K562 (cell line): Measurements from ENCODE around the gene LCN15. TPM values are rescaled to one million over a fixed set of nuclear protein-coding genes. Genes with fewer than 3 reads are reported as not detected.

ENCODE experiments used
- ATAC-seq: fragments of 200-7000 bp; cut with Tn5 transposase; 3 replicates; pipeline ENCODE4 v1.9.1; 2020; ENCODE audit warnings: moderate library complexity
- BruUV-seq: library from RNA; stranded (reverse); fragments of 400-500 nt; replicated peaks from 2 replicates; lab custom pipeline; 2021; lab: Mats Ljungman, UMichigan
- CTCF ChIA-PET: fragments of 300-600 bp; formaldehyde crosslinking; extraction: SDS; loops from one replicate; lab custom pipeline; 2021; ENCODE audit warnings: low intra/inter-chr PET ratio; lab: Yijun Ruan, JAX
- POLR2A ChIA-PET: fragments of 300-600, 350-650 bp; sonication (Branson Sonifier 250); formaldehyde crosslinking; extraction: SDS; loops from one replicate; lab custom pipeline; 2021; ENCODE audit warnings: antibody characterized with exemption, inconsistent platforms; lab: Yijun Ruan, JAX
- DNase-seq, 4 experiments: peaks; one replicate each; pipeline versions ENCODE4 v3.0.0 to v3.0.0-alpha.2; 2011 to 2018; ENCODE audit warnings: low spot score in 3 of 4, mixed read lengths in 3 of 4; ENCODE audit errors: extremely low read depth in 1 of 4
- FAIRE-seq: peaks from 2 replicates; lab custom pipeline; 2011; peaks lifted over from hg19 to GRCh38; lab: Jason Lieb, UNC
- H2AFZ ChIP-seq: 2 replicates; pipeline ENCODE4 v1.6.0; 2011; ENCODE audit warnings: low read depth, low read length, control low read depth, inconsistent platforms
- H3K27ac ChIP-seq: fragments of 200-600 bp; 3 replicates; pipeline ENCODE4 v1.8.0; 2011; ENCODE audit warnings: low read depth, mild to moderate bottlenecking, control low read depth, inconsistent platforms, low read length, moderate library complexity, mixed read lengths; ENCODE audit errors: extremely low read depth
- H3K27me3 ChIP-seq, 2 experiments: fragments of 300-600 bp in 1 of 2; 2 replicates in 1 of 2; 3 replicates in 1 of 2; pipeline versions ENCODE4 v1.6.0 to v1.8.0; 2011; ENCODE audit warnings: inconsistent platforms in 2 of 2, low read length in 2 of 2, mild to moderate bottlenecking in 1 of 2, mixed read lengths in 1 of 2, moderate library complexity in 1 of 2; ENCODE audit not compliant: control insufficient read depth in 2 of 2, insufficient read depth in 2 of 2
- H3K36me3 ChIP-seq: fragments of 300-600 bp; 3 replicates; pipeline ENCODE4 v1.8.0; 2011; ENCODE audit warnings: mild to moderate bottlenecking, low read length, inconsistent platforms; ENCODE audit not compliant: control insufficient read depth, insufficient read depth
- H3K4me1 ChIP-seq, 2 experiments: fragments of 200-600 bp in 1 of 2; replicated peaks in 1 of 2; 2 replicates in 1 of 2; 3 replicates in 1 of 2; pipeline versions ENCODE4 v1.5.1 to v1.8.0; 2011; ENCODE audit warnings: inconsistent platforms in 2 of 2, low read length in 2 of 2, mild to moderate bottlenecking in 1 of 2, mixed read lengths in 1 of 2, moderate library complexity in 1 of 2; ENCODE audit not compliant: control insufficient read depth in 2 of 2, insufficient read depth in 2 of 2
- H3K4me2 ChIP-seq: 2 replicates; pipeline ENCODE4 v1.6.1; 2011; ENCODE audit warnings: low read length, control low read depth, inconsistent platforms, mixed read lengths; ENCODE audit not compliant: insufficient read depth
- H3K4me3 ChIP-seq: fragments of 200-600 bp; sonication (generic), shearing (Covaris generic); 2 replicates; pipeline ENCODE4 v1.5.1; 2016; ENCODE audit warnings: control low read depth, inconsistent platforms
- H3K79me2 ChIP-seq: fragments of 200-600 bp; 3 replicates; pipeline ENCODE4 v1.8.0; 2011; ENCODE audit warnings: low read length, inconsistent platforms; ENCODE audit not compliant: control insufficient read depth, insufficient read depth
- H3K9ac ChIP-seq, 2 experiments: 2 replicates each; pipeline versions ENCODE4 v1.6.0 to v1.6.1; 2011; ENCODE audit warnings: low read depth in 2 of 2, low read length in 2 of 2, control low read depth in 1 of 2, inconsistent platforms in 1 of 2, mild to moderate bottlenecking in 1 of 2, mixed read lengths in 1 of 2; ENCODE audit not compliant: insufficient read depth in 1 of 2
- H3K9me1 ChIP-seq: one replicate; pipeline ENCODE4 v1.6.0; 2011; ENCODE audit warnings: inconsistent platforms, mild to moderate bottlenecking, low read length, moderate library complexity; ENCODE audit not compliant: control insufficient read depth, insufficient read depth
- H3K9me3 ChIP-seq: replicated peaks from 2 replicates; pipeline ENCODE4 v1.5.1; 2011; ENCODE audit warnings: low read depth, low read length, inconsistent platforms; ENCODE audit not compliant: control insufficient read depth, insufficient read depth
- H4K20me1 ChIP-seq: replicated peaks from 2 replicates; pipeline ENCODE4 v1.6.1; 2011; ENCODE audit warnings: low read length, inconsistent platforms, mixed read lengths; ENCODE audit not compliant: control insufficient read depth, insufficient read depth
- NCOA2 ChIP-seq, 2 experiments: fragments of 450-650 bp; IDR thresholded peaks; 2 replicates each; pipeline ENCODE4 v1.6.1; 2018; ENCODE audit warnings: mild to moderate bottlenecking in 2 of 2, moderate library complexity in 1 of 2; ENCODE audit not compliant: partially characterized antibody in 2 of 2
- NRF1 ChIP-seq, 2 experiments: fragments of 450-650 bp; IDR thresholded peaks in 1 of 2; conservative IDR thresholded peaks in 1 of 2; 2 replicates each; pipeline ENCODE4 v1.6.1; 2014; ENCODE audit warnings: mild to moderate bottlenecking in 2 of 2
- RNF2 ChIP-seq: sonication (generic); IDR thresholded peaks from 2 replicates; pipeline ENCODE4 v1.6.1; 2016
- TAL1 ChIP-seq: fragments of 450-650 bp; IDR thresholded peaks from 2 replicates; pipeline ENCODE4 v1.6.1; 2016; ENCODE audit warnings: mild to moderate bottlenecking
- TEAD1 ChIP-seq, 2 experiments: fragments of 450-650 bp in 1 of 2; sonication (generic) in 1 of 2; formaldehyde crosslinking; IDR thresholded peaks; 2 replicates each; pipeline versions ENCODE4 v1.4.0 to v1.8.0; 2020 to 2022; ENCODE audit warnings: mild to moderate bottlenecking in 2 of 2, missing genetic modification reagents in 1 of 2
- XRCC3 ChIP-seq: fragments of 450-650 bp; IDR thresholded peaks from 2 replicates; pipeline ENCODE4 v1.6.1; 2017; ENCODE audit warnings: mild to moderate bottlenecking, moderate library complexity
- ZNF12 ChIP-seq: sonication (generic); formaldehyde crosslinking; IDR thresholded peaks from 2 replicates; pipeline ENCODE4 v1.4.0; 2020; ENCODE audit warnings: mild to moderate bottlenecking, missing genetic modification reagents
- ZNF507 ChIP-seq: conservative IDR thresholded peaks from 2 replicates; pipeline ENCODE4 v1.6.1; 2017; ENCODE audit warnings: missing genetic modification characterization, missing compliant biosample characterization
- ZNF75A ChIP-seq: fragments of 450-650 bp; formaldehyde crosslinking; IDR thresholded peaks from 2 replicates; pipeline ENCODE4 v1.4.0; 2020; ENCODE audit warnings: mild to moderate bottlenecking
- WGBS: fragments of 100-300 bp; shearing (Covaris generic); methylation state at CpG from one replicate; pipeline ENCODE4 v1.1.6; 2016; ENCODE audit warnings: low coverage, mixed read lengths; ENCODE audit not compliant: insufficient coverage; ENCODE audit errors: missing lambda C conversion rate; 5-methylcytosine and 5-hydroxymethylcytosine counted together
- in situ Hi-C: fragments of 300-500 bp; cut with MboI; formaldehyde crosslinking; loops from 4 replicates; pipeline ENCODE4 v1.15.0; 2018; ENCODE audit warnings: inconsistent platforms, mixed read lengths
- intact Hi-C: fragments of 100-400 bp; cut with micrococcal nuclease; formaldehyde crosslinking; loops from 2 replicates; pipeline ENCODE4 v1.14.2; 2022
- polyA plus RNA-seq, 8 experiments: library from polyadenylated mRNA; depleted of rRNA in 4 of 8; stranded (reverse) in 5 of 8; unstranded in 3 of 8; fragments of >200 nt; fragmentation: Nextera tagmentation in 2 of 8; fragmentation: Illumina TruSeq in 1 of 8; extraction: Ambion mirVana in 2 of 8; extraction: Trizol in 1 of 8; gene quantifications; 2 replicates each; pipeline versions ENCODE4 v1.2.1 to v1.2.3, GENCODE V29; 2011 to 2014; ENCODE audit warnings: inconsistent platforms in 1 of 8, missing spikeins in 1 of 8
- total RNA-seq, 7 experiments: library from RNA; depleted of rRNA in 6 of 7; stranded (reverse); fragments of >200 nt in 6 of 7; fragmentation: Illumina TruSeq in 2 of 7; extraction: Trizol in 2 of 7; gene quantifications; 2 replicates each; pipeline versions ENCODE4 v1.2.1 to v1.2.3, GENCODE V29; 2011 to 2021; ENCODE audit warnings: low replicate concordance in 1 of 7
- TF ChIP-seq, protein P1 (sequence below): fragments of 250-450 bp; sonication (Bioruptor Pico); IDR thresholded peaks from 2 replicates; pipeline ENCODE4 v1.5.1; 2021; ENCODE audit warnings: mild to moderate bottlenecking
- TF ChIP-seq, protein P2 (sequence below), 2 experiments: fragments of 450-650 bp; IDR thresholded peaks; 2 replicates each; pipeline ENCODE4 v1.6.1; 2018; ENCODE audit warnings: mild to moderate bottlenecking in 2 of 2, low read depth in 1 of 2; ENCODE audit not compliant: partially characterized antibody in 2 of 2
- TF ChIP-seq, protein P3 (sequence below): sonication (generic); formaldehyde crosslinking; IDR thresholded peaks from 2 replicates; pipeline ENCODE4 v1.8.0; 2022; ENCODE audit warnings: mild to moderate bottlenecking, missing genetic modification reagents

Gene LCN15
- total and polyA plus RNA-seq, 9 of the 15 experiments (the other 6 are each of a cell fraction or from before 2014, with no cell fraction given): 0.66 TPM; not detected in 8

DNA sequence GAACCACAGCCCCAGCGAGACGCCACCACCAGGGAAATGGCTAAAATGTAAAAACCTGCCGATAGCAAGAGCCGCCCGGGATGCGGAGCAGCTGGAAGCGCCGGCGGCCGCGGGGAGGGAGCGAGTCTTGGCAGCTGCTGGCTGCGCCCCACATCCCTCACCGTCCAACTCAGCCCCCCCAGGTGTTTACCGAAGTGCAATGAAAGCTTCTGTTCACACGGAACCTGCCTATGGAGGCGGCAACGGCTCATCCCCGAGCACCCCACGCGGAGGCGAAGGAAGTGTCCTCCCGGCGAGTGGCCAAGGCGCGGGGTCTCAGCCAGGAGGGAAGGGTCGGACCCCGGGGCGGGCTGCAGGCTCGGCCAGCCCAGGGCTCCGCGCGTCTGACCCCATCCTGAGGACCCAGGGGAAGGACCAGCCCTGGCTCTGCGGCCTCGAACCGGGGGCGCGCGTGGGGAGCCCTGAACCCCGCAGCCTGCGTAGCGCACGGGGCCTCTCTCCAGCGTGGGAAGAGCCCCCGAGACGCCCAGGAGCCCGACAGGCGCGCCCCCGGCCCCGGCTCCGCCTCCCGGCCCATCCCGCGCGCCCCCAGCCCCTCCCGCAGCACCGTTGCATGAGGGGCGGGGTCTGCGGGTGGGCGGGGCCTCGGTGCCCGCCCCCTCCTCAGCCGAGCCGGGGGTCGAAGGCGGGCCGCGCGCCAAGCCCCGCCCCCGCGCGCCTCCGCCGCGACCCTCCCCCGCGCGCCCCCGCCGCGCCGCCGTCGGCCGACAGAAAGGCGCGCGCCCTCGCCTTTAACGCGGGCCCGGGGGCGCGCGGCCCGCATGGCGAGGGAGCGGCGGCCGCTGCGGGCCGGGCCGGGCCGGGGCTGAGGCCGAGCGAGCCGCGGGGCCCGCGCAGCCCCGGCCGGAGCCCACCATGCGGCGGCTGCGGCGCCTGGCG lies 52.3 kb downstream of the LCN15 start, which contains the start of gene DIPK1B:
Gene DIPK1B, plus strand, starts transcription at position 822 of the 939 bp plus-strand sequence. Its CDS starts 94 bp downstream, at position 916.
- peak within 1 kb of the TSS; percentile 63 to 94; a peak in 3 of 4 replicates for H3K9ac ChIP-seq
- FAIRE-seq (peak; percentile 58), DNase-seq (peak; percentile 65 to 96 (median 93)), ATAC-seq (peak; percentile 68)
- peaks cover 4% of the 10 kb centered on the region; the same call in 1 of the 3 replicates for H3K36me3 ChIP-seq
- no peaks in the 10 kb centered on the region for H3K9me3 ChIP-seq
- peaks cover 15 to 65% of the 10 kb centered on the region in 2 experiments for H3K4me1 ChIP-seq
- H3K27ac ChIP-seq: peak within 1 kb of the TSS; percentile 62; the same call in 2 of the 3 replicates
- peak within 1 kb of the TSS; percentile 63 for H3K4me3 ChIP-seq
- peaks cover 12% of the 10 kb centered on the region for H3K79me2 ChIP-seq
- in situ Hi-C loops (no loop called here), intact Hi-C loops (no loop called here)
- H3K4me2 ChIP-seq: peak within 1 kb of the TSS; percentile 75
- ChIA-PET CTCF (interaction anchor here (0.6 kb wide), 1 partner anchor 233 kb away, joined by 4 read pairs; the partner anchor contains the start of gene C8G), POLR2A (interaction anchor here (0.7 to 3.2 kb wide), 5 partner anchors 9 to 40 kb away, joined by 3 to 44 read pairs (median 4); no protein-coding TSS in a partner anchor)
- no peaks in the 10 kb centered on the region for H3K9me1 ChIP-seq
- BruUV-seq: no TSS peak
- 3% methylated on average over 26 of the region's 119 CpGs for WGBS
- no peaks in the 10 kb centered on the region for H3K27me3 ChIP-seq
- H2AFZ ChIP-seq: peak within 1 kb of the TSS; percentile 85
- H4K20me1 ChIP-seq: no peaks in the 10 kb centered on the region
- TF ChIP-seq ZNF75A (CRISPR knock-in tag) (no peak), TAL1 (no peak), TEAD1 (CRISPR knock-in tag; IDR thresholded peaks at IDR 0.05) (no peak), ZNF12 (no peak), NRF1 (conservative IDR thresholded peaks at IDR 0.05 in 1 of 2, IDR thresholded peaks at IDR 0.05 in 1 of 2) (peak; percentile 31 to 36; a peak in 2 of 4 replicates), NCOA2 (IDR thresholded peaks at IDR 0.05; ENCODE audit: partially characterized antibody in 2 of 2) (no peak), RNF2 (no peak), XRCC3 (no peak), ZNF507 (tag) (no peak)
- TF ChIP-seq, protein P1, sequence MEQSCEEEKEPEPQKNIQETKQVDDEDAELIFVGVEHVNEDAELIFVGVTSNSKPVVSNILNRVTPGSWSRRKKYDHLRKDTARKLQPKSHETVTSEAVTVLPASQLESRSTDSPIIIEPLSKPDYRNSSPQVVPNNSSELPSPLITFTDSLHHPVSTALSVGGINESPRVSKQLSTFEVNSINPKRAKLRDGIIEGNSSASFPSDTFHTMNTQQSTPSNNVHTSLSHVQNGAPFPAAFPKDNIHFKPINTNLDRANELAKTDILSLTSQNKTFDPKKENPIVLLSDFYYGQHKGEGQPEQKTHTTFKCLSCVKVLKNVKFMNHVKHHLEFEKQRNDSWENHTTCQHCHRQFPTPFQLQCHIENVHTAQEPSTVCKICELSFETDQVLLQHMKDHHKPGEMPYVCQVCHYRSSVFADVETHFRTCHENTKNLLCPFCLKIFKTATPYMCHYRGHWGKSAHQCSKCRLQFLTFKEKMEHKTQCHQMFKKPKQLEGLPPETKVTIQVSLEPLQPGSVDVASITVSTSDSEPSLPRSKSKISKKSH (CRISPR knock-in tag): no peak
- TF ChIP-seq, protein P2, sequence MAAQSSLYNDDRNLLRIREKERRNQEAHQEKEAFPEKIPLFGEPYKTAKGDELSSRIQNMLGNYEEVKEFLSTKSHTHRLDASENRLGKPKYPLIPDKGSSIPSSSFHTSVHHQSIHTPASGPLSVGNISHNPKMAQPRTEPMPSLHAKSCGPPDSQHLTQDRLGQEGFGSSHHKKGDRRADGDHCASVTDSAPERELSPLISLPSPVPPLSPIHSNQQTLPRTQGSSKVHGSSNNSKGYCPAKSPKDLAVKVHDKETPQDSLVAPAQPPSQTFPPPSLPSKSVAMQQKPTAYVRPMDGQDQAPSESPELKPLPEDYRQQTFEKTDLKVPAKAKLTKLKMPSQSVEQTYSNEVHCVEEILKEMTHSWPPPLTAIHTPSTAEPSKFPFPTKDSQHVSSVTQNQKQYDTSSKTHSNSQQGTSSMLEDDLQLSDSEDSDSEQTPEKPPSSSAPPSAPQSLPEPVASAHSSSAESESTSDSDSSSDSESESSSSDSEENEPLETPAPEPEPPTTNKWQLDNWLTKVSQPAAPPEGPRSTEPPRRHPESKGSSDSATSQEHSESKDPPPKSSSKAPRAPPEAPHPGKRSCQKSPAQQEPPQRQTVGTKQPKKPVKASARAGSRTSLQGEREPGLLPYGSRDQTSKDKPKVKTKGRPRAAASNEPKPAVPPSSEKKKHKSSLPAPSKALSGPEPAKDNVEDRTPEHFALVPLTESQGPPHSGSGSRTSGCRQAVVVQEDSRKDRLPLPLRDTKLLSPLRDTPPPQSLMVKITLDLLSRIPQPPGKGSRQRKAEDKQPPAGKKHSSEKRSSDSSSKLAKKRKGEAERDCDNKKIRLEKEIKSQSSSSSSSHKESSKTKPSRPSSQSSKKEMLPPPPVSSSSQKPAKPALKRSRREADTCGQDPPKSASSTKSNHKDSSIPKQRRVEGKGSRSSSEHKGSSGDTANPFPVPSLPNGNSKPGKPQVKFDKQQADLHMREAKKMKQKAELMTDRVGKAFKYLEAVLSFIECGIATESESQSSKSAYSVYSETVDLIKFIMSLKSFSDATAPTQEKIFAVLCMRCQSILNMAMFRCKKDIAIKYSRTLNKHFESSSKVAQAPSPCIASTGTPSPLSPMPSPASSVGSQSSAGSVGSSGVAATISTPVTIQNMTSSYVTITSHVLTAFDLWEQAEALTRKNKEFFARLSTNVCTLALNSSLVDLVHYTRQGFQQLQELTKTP (IDR thresholded peaks at IDR 0.05; ENCODE audit: low read depth in 1 of 2, partially characterized antibody in 2 of 2): no peak
- TF ChIP-seq, protein P3, sequence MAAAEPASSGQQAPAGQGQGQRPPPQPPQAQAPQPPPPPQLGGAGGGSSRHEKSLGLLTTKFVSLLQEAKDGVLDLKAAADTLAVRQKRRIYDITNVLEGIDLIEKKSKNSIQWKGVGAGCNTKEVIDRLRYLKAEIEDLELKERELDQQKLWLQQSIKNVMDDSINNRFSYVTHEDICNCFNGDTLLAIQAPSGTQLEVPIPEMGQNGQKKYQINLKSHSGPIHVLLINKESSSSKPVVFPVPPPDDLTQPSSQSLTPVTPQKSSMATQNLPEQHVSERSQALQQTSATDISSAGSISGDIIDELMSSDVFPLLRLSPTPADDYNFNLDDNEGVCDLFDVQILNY (CRISPR knock-in tag): no peak
